HG03439 (cell line): Measurements from ENCODE around the gene GSE1.

ENCODE experiments used
- ATAC-seq: cut with Tn5 transposase; IDR thresholded peaks from one replicate; pipeline ENCODE4 v1.9.1; 2021; ENCODE audit warnings: mild to moderate bottlenecking, moderate library complexity; ENCODE audit not compliant: unreplicated experiment

GSE1 gene

DNA sequence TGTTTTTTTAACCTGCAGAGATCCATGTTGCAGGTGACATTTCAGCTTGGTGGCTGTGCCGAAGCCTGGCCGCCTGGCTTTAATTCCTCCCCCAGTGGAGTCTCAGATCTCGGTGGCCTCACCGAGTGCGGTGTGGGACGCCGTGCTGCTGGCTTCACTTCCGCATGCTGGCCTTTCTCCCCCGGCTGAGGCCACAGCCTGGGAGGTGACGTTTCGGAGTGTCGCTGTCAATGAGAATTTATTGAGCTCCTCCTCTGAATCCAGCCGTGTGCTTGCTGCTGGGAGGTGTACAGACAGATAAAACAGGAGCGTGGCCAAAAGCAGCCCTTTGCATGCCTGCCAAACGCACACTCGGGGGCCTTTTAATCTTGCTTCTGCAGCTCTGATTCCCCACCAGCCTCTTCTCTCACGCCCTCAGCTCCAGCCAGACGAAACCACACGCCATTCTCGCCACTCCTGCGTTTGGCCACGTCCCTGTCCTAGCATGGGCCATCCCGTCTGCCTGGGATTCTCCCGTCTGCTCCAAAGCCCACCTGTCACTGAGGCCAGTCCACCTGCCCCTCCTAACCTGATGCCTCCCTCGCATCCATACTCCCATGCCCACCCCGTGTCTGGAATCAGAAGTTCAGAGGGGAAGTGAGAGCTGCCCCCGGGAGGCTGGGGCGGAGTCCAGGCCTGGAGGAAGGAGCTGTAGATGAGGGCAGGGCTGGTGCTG is 3.6 kb downstream of the GSE1 start:
- no peak for ATAC-seq

DNA sequence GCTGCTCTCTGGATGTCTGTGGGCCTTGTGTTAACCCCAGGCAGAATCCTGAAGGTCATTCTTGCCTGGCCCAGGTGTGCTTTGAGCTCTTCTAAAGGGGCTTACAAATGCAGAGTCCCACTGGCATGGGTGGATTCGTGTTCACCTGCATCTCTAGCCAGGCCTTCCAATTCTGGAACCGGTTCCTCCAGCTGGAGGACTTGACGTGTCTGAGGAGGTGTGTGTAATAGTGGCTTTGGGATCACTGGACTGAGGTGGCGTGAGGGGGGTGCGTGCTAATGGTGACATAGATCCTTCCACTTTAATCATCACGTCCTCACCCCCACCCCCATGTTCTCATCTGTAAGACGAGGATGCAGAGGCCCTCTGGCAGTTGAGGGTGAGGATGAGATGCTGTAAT is 4.8 kb downstream of the GSE1 start:
- no peak for ATAC-seq

- ATAC-seq = no peak
Observed at GRCh38 chr16:85618521-85618920, 5.4 kb downstream of the GSE1 start.

- ATAC-seq = no peak
Observed at GRCh38 chr16:85619101-85619891, 6.2 kb downstream of the GSE1 start.

DNA sequence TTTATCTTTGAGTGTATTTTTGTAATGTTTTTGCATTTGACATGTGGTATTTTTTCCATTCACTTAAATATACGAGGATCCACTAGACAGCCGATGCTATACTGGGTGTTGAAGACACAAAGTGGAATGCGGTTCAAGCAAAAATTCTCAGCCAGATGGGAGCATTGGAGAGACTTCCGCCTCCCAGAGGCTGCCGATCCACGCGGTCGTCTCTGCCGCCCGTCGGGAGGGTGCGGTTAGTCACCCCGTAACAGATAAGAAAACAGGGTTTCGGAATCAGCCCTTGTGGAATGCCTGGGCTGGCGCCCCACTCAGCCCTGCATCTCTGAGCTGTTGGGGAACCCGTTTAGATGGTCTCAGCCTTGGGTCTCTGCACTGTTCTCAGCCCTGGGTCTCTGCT is 7.3 kb downstream of the GSE1 start:
- no peak for ATAC-seq

GRCh38 chr16:85621698-85622428 is 8.7 kb downstream of the GSE1 start:
- no peak for ATAC-seq

DNA sequence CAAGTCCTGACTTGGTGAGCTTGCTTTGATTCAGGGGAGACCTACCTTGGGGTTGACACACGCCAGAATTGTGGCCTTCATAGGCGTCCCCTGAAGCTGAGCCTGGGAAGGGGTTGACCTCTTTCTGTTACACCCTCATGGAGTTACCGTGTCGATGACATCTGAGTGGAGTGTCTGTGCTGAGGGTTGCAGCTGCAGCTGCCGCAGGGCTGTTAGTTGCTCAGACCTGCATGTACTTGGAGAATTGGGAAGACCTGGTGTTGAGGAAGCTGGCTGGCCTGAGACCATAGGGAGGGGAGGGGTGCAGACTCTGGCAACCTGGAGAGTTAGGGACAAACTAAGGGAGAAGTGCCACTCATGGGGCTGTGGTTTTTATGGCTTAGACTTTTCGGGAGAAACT is 9.6 kb downstream of the GSE1 start:
- ATAC-seq = no peak

DNA sequence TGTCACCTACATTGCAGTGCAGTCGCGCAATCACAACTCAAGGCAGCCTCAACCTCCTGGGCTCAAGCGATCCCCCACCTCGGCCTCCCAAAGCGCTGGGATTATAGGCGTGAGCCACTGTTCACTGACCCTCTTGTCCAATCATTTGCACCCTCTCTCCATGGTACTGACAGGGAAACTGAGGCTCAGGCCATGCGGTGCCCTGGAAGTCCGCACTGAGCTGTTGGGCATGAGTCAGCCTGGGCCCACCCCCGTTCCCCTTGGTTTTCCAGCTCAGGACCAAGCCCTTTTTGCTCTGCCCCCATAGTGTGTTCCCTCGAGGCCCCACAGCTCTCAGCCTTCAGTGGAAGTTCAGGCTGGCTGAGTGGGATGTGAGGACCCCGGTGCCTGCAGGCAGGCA is 10.1 kb downstream of the GSE1 start:
- no peak for ATAC-seq

DNA sequence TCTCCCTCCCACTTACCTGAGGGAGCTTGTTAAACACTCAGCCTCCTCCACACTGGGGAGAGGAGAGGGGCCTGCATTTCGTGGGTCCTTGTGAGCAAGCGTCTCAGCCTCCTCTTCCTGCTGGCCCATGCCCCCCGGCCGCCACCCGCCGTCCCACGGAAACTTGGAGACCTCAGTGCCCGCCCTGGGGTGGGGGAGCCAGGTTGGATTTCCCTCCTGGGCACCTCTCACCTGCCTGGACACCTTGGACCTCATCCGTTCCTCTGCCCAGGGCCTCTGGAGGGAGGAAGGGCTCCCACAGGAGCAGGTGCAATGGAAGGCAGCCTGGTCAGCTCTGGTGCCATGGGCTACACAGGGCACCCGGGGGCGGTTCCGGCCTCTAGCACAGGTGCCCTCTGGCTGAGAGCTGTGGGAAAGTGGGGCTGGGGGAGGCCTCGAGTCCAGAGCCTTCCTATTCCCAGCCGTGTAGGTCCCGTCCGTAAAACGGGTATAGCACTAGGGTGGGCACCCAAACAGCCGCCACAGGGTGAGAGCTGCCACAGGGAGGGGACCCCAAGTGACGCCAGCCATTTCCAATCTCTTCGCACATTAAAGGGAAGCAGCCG is 11.0 kb downstream of the GSE1 start:
- ATAC-seq = no peak

GRCh38 chr16:85624646-85625045 is 11.5 kb downstream of the GSE1 start:
- no peak for ATAC-seq

DNA sequence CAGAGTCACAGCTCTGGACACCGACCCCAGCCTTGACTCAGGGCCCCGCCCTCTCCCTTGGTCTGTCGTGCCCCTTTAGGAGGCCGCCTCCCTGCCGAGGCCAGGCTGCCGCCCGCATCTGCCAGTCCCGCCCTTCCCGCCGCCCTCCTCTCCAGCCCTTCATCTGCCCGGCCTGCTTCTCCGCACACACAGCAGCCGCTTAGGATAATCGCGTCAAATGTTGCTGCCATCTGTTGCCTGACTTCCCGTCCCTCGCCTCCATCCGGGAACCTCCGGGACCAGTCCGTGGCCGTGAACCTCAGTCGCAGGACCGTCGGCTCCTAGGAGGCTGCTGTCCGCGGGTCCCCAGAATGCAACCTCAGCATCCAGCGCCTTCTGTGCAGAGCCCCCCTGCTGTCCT is 11.9 kb downstream of the GSE1 start:
- ATAC-seq = no peak

DNA sequence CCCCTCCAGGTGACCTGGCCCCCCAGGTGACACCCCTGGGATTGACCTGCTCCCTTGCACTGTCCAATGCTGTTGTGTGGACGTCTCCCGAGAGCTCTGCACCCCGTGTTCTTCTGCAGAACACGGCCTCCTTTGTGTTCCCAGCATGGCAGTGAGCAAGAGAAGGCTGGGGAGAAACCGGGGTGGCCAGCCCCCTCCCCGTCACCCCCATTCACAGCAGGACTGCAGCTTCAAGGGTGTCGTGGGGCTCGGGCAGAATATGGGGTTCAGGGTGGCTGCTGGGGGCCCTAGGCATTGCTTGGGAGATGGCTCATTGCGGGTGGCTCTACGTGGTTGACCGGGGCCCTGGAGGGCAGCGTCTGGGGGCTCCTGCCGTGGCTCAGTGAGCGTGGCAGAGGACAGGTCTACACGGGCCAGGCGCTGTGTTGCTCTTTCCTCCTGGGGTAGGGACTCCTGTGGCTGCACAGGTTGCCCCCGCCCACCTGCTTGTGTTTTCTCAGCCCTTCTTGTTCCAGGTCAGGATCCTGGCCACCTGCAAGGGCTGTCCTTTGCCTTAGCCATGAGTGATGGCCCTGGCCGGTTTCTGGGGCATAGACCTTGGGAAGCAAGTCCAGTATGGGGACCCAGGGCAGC is 12.5 kb downstream of the GSE1 start:
- ATAC-seq = no peak

- no peak for ATAC-seq
Observed at GRCh38 chr16:85626191-85626981, 13.3 kb downstream of the GSE1 start.

GRCh38 chr16:85627089-85627488 is 14.0 kb downstream of the GSE1 start:
- ATAC-seq = no peak

DNA sequence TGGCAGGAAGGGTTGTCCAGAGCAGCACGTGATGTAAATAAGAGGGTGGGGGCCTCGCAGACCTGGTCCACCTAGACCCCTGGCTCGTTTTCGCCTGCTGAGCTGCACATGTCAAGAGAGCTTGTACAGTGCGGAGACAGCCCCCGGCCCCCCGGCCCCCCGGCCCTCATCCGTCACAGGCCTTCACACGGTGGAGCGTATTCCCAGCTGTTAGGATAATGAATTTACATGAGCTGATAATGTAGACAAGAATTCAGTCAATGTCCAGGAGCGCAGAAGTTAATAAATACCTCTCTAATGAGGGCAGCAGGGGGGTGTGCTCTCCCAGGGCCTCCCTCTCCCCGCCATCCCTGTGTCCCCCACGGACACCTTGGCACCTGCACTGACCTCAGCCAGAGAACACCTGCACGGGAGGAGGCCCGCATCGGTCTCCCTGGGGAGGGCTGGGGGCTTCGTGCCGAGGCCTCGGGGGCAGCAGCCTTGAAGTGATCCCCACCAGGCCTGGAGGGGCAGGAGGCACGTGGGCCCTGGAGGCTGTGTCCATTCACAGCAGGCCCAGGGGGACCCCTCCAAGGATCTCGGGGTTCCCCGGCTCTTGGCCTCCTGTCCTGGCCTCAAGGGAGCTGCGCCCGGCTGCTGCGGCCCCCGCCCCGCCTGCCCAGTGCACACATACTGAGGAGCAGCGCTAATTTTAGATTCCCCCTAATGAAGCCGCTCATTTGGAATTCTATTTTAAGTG is 14.6 kb downstream of the GSE1 start:
- no peak for ATAC-seq

DNA sequence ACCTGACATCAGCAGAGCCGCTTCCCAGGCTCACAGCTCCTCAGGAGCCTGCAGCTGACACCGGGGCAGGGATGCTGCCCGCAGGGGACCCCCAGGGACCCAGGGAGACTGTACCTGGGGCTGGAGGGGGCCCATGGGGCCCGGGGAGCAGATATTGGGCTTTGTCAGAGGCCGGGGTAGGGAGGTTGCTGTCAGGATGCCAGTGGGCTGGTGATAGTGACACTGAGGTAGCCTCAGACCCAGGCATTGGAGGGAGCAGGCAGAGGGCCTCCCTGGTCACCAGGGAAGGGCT is 15.1 kb downstream of the GSE1 start:
- ATAC-seq = no peak

- no peak for ATAC-seq
Observed at GRCh38 chr16:85628645-85629044, 15.5 kb downstream of the GSE1 start.

DNA sequence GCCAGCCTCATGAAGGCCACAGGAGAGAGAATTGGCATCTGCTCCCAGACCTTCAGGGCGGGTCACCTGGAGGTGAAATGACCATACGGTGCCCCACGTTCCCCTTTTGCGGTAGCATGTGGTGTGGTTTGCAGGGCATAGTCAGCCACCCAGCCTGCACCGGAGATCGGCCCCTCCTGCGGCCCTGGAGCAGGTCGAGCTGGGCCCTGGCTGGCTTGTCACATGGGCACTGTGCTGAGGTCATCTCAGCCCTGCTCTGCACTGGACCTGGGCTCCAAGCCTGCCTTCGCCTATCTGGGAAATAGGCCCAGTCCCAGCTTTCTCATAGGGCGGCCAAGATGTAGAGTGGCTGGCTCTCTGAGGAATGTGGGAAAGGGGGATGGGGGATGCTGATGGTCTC is 16.2 kb downstream of the GSE1 start:
- ATAC-seq = no peak

DNA sequence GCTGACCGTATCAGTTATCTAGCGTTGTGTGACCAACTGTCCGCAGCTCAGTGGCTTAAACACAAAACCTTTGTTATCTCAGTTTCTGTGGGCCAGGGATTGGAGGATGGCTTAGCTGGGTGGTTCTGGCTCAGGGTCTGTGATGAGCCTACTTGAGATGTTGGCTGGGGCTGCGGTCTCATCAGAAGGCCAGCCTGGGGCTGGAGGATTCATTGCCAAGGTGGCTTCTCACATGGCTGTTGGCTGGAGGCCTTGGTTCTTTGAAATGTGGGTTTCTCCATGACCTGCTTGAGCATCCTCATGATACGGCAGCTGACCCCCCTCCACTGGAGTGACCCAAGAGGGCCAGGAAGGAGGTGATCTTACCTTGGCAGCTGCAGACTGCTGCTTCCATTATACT is 16.7 kb downstream of the GSE1 start:
- no peak for ATAC-seq

- no peak for ATAC-seq
Observed at GRCh38 chr16:85631230-85631629, 18.1 kb downstream of the GSE1 start.
